Measurements from ENCODE around the gene GLTP. TPM values are rescaled to one million over a fixed set of nuclear protein-coding genes. Genes with fewer than 3 reads are reported as not detected.

The GLTP gene
- total and polyA plus RNA-seq, 2 of the 13 experiments (the other 11 are each of a cell fraction or from before 2014, with no cell fraction given) = 10.7 to 12.9 TPM

- TF ChIP-seq SOX6 (IDR thresholded peaks at IDR 0.05) (no peak), SOX6 (CRISPR knock-in tag; IDR thresholded peaks at IDR 0.05) (peak; percentile 44), ZHX2 (IDR thresholded peaks at IDR 0.05; ENCODE audit: low read depth) (peak; percentile 30; the same call in 1 of the 2 replicates), ZHX2 (CRISPR knock-in tag; IDR thresholded peaks at IDR 0.05; ENCODE audit: borderline replicate concordance) (no peak), ZNF687 (CRISPR knock-in tag; IDR thresholded peaks at IDR 0.05) (peak; percentile 89), ZUFSP (CRISPR knock-in tag; IDR thresholded peaks at IDR 0.05; ENCODE audit: borderline replicate concordance) (no peak), FOXA3 (CRISPR knock-in tag; IDR thresholded peaks at IDR 0.05) (peak; percentile 80), DPF2 (CRISPR knock-in tag; IDR thresholded peaks at IDR 0.05; ENCODE audit: borderline replicate concordance, low read depth) (peak; percentile 88), ZNF317 (CRISPR knock-in tag; IDR thresholded peaks at IDR 0.05) (no peak), RBFOX2 (IDR thresholded peaks at IDR 0.05; ENCODE audit: low read depth, low read length) (peak; percentile 52), FOXO4 (CRISPR knock-in tag; conservative IDR thresholded peaks at IDR 0.05) (no peak), TAF1 (CRISPR knock-in tag; IDR thresholded peaks at IDR 0.05) (peak; percentile 41; the same call in 1 of the 2 replicates), SP5 (CRISPR knock-in tag; IDR thresholded peaks at IDR 0.05; ENCODE audit: borderline replicate concordance, low read depth) (peak; percentile 74)
- TF ChIP-seq, protein P1, sequence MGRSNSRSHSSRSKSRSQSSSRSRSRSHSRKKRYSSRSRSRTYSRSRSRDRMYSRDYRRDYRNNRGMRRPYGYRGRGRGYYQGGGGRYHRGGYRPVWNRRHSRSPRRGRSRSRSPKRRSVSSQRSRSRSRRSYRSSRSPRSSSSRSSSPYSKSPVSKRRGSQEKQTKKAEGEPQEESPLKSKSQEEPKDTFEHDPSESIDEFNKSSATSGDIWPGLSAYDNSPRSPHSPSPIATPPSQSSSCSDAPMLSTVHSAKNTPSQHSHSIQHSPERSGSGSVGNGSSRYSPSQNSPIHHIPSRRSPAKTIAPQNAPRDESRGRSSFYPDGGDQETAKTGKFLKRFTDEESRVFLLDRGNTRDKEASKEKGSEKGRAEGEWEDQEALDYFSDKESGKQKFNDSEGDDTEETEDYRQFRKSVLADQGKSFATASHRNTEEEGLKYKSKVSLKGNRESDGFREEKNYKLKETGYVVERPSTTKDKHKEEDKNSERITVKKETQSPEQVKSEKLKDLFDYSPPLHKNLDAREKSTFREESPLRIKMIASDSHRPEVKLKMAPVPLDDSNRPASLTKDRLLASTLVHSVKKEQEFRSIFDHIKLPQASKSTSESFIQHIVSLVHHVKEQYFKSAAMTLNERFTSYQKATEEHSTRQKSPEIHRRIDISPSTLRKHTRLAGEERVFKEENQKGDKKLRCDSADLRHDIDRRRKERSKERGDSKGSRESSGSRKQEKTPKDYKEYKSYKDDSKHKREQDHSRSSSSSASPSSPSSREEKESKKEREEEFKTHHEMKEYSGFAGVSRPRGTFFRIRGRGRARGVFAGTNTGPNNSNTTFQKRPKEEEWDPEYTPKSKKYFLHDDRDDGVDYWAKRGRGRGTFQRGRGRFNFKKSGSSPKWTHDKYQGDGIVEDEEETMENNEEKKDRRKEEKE (IDR thresholded peaks at IDR 0.05) = no peak
These were observed 57.4 kb downstream of the GLTP start (continued) for GRCh38 chr12:109822951-109823411.
